HG02981 (cell line): ENCODE results near the gene PPM1G.

Source experiments
- ATAC-seq: cut with Tn5 transposase; IDR thresholded peaks from one replicate; pipeline ENCODE4 v1.9.1; 2021; ENCODE audit warnings: mild to moderate bottlenecking, moderate library complexity; ENCODE audit not compliant: unreplicated experiment

Gene PPM1G

GRCh38 chr2:27336173-27336572 lies 73.2 kb downstream of the PPM1G start:
- no peak for ATAC-seq

DNA sequence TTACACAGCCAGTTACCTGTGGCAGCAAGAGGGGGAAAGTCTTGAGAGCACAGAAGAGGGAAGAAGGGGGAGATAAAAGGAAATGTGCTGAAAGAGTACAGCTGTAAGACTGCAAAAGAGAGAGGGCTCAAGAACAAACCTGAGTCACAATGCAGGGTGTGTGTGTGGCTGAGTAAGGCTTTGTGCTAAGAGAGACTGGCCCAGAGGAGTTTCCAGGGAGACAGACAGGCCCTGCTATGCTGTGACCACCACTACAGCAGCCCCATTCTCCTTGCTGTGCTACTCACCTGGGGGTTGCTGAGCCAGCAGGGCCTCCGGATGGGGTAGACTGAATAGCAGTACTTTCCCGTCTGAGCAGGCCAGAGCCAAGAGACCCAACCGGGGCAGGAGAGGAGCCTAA lies 74.1 kb downstream of the PPM1G start:
- ATAC-seq, result no peak
